ENCODE measurements around the gene SLC30A7.

Gene SLC30A7

DNA sequence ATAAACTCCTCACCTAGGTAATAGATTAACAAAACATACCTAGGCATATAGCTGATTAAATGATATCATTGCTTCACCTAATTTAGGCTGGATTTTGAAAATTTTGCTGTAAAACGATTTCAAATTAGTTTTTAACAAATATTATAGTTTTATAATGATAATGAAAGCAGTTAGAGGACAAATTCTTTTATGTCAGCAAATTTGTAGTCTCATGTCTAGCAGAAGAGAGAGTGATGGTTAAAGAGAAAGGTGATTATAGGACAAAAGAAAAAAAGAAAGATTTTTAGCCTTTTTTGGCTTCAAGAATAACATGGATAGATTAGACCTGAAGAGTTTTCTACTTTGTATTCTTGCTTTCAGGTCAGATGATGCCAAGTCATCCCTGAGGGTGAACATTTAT lies 133.3 kb downstream of the SLC30A7 start:
- no peak for DNase-seq

DNA sequence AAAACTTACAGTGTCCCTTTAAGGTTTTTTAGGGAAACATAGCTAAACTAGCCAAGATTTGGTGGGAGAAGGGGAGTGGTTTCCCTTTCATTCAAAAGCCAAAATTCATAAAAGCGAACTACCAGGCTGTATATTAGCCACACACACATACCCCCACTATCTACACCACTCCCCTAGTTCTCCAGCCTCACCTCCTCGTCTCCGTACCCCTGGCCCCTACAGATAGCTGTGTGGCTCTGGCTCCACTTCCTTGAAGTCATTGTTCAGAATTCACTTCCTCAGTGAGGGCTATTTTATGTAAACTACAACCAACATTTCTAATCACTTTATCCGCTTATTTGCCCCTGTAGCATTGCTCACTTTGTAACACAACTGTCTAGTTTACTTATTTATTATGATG lies 135.0 kb downstream of the SLC30A7 start:
- no peak for DNase-seq
